ENCODE data around the gene SLC2A3.
A peak's percentile ranks its signal among the peaks of the same experiment; 100 is the strongest.
"Not testable (repeated sequence)": the region's sequence is repeated elsewhere in the genome, so short reads cannot be mapped to it uniquely, and the experiment has no call there.

SLC2A3 gene

DNA sequence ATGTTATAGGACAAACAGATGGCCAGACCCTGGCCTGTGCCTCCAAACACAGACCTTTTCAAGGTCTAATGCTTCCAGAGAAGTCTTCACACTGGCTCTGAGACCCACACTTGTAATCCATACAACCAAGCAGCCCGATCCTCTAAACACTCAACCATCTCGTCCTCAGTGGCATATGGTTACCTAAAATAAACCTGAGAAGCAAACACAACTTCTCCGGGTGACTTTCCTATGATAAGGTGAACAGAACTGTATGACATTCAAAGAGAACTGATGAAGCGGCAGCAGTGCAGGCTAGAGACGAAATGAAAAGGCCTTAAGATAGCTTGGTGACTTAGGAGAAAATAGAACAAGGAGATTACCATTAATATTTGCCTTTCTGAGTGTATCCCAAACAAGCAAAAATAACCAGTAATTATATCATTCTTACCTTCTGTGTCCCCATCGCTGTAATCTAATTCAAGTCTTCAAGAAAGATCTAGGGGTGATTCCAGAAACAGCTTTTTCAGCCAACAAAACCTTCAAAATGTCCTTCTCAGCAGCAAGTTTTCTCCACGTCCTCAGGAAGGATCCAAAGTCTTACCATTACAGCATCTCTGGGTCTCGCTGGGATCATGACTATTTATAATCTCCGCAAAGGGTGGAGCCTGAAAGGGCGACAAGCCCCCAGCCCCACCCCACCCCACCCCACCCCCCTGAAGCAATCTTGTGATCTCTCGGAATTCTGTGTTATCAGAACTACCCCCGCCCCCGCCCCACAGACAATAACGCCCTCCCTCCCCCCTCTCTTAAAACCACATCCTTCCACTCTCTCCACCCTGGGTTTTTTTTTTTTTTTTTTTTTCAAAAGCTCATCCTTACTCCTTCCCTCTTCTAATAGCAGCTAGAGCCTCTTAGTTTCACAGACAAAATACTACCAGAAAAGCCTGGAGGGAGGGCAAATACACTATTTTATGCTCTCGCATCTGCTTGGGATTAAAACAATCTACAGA, at the start of gene SLC2A3:
SLC2A3 (minus strand) TSS at position 598 of the 992 bp plus-strand sequence; CDS start at position 445, 153 bp downstream.
- peak; percentile 90 to 94 for DNase-seq

DNA sequence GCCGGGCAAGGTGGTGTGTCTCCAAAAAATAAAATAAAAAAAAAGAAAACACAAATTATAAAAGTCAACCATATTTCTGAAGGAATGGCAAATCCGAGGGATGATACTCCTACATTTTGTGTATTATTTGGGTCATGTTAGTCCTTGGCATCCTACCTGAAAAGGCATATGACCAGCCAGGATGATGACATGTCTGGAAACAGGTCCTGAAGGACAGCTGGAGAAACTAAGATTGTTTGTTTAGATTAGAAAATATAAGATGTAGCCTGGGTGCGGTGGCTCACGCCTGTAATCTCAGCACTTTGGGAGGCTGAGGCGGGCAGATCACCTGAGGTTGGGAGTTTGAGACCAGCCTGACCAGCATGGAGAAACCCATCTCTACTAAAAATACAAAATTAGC, 48.9 kb upstream of the SLC2A3 start:
- DNase-seq, result no peak

DNA sequence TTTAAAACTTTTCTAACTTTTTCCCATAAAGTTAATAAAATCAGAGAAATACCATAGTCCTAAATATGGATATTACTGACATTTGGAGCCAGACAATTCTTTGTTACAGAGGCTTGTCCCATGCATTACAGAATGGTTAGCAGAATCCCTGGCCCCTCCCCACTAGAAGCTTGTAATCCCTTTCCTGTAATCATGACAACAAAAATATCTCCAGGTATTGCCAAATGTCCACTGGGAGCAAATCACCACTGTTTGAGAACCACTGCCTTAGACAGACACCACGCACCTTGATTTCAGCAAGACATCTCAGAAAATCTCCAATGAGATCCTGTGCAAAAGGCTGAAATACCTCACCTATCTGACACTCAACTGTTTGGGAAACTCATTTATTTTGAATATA, 47.5 kb upstream of the SLC2A3 start:
- not testable (repeated sequence) for DNase-seq

DNA sequence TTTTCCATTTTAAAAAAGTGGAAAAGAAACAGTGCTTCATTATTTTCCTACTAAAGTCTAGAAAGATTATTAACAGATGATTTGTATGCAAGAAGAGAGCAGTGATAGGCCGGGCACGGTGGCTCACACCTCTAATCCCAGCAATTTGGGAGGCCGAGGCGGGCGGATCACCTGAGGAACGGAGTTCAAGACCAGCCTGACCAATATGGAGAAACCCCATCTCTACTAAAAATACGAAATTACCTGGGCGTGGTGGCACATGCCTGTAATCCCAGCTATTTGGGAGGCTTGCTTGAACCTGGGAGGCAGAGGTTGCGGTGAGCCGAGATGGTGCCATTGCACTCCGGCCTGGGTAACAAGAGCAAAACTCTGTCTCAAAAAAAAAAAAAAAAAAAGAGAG, 47.0 kb upstream of the SLC2A3 start:
- DNase-seq, result not testable (repeated sequence)

DNA sequence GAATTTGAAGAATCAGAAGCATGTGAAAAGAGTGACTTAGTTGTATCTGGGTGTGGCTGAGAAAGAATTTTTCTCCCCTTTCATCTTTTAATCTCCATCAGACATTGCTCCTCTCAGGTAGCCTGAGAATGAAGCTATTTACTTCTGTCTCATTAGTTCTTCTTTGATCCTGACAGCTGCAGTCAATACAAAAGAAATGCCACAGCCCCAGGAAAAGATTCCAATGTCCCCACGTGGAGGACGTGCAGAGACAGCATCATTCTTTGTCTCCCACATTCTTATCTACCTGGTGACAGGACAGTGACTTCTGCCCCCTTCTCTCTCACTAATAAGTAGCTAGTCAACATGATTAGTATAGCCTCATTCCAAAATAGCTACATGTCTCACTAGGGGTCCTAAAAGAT, 46.3 kb upstream of the SLC2A3 start:
- not testable (repeated sequence) for DNase-seq

DNA sequence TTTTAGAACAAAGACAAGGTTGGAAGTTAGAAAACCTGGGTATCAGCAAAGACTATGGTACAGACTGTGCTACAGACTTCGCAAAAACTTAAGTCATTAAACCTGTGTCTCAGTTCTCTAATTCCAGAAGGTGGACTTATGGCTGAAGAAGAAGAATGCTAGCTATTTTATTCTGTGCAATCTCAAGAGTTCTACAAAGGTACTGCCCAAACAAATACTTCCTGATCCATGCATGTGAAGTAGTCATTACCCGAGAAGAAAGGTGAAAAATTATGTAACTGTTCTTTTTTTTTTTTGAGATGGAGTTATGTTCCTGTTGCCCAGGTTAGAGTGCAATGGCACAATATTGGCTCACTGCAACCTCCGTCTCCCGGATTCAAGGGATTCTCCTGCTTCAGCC, 45.5 kb upstream of the SLC2A3 start:
- no peak for DNase-seq

DNA sequence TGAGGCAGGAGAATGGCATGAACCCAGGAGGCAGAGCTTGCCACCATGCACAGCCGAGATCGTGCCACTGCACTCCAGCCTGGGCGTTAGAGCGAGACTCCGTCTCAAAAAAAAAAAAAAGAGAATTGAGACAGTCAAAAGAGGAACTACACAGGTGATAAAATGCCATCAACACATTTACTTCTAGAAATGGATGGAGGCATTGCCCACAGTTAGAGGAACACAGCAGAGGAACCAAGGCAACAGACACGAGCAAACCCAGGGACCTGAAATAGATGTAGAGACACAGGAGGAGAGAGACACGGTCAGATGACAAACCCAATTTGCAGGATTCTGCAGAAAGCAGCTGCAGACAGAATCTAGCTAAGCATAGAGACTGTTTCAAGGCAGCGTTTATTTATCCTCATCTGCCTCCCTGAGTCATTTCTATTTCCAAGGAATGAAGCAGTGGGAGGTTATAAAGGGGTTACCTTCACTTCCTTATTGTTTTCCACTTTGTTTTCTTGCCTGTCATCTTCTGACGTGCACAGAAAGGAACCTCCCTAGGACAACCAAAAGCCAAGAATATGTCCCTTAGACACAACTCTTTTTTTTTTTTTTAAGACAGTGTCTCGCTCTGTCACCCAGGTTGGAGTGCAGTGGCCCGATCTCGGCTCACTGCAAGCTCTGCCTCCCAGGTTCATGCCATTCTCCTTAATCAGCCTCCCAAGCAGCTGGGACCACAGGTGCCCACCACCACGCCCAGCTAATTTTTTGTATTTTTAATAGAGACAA, 41.6 kb upstream of the SLC2A3 start:
- peak in 1 of 2 donors; percentile 60 for DNase-seq

DNA sequence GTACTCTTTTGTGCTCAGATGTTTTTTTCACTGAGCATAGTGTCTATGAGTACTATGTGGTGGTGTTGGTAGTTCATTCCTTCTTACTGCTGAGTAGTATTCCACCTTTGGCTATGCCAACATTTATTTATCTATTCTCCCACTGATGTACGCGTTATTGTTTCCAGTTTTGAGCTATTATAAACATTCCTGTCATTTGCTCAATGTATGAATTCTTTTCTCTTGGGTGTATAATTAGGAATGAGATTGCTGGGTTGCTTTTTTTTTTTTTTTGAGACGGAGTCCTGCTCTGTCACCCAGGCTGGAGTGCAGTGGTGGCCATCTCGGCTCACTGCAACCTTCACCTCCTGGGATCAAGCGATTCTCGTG, 37.5 kb upstream of the SLC2A3 start:
- DNase-seq, result no peak

DNA sequence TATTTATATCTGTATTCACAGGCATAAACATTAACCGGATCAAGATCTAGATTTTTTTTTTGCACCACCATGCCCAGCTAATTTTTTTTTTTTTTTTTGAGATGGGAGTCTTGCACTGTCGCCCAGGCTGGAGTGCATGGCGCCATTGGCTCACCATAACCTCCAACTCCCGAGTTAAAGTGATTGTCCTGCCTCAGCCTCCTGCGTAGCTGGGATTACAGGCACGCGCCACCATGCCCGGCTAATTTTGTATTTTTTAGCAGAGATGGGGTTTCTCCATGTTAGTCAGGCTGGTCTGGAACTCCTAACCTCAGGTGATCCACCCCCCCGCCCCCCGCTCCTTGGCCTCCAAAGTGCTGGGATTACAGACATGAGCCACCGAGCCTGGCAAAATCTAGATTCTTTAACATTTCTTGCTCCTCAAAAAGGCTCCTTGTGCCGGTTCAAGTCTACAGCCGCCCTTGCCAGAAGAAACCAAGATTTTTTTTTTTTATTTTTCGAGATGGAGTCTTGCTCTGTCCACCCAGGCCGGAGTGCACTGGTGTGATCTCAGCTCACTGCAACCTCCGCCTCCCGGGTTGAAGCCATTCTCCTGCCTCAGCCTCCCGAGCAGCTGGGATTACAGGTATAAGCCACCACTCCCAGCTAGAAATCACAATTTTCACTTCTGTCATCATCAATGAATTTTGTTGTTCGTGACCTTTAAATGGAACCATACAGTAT, 36.9 kb upstream of the SLC2A3 start:
- DNase-seq, result no peak

DNA sequence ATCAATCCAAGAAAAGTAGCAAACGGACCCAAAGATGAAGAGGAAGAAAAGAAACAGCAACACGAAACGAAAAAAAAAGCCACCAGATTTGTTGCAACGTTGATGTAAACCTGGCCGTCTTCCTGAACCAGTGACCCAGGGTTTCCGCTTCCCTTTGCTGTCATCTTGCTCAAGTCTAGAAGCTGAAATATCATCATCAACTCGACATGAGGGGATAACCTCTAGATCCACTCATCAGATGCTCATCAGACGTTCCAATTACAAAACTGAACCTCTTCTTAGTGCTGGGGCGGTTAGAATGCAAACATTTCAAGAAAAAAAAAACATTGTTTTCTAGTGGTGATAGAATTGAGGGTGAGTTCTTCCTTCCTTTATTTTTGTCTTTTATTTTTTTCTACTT, 36.3 kb upstream of the SLC2A3 start:
- not testable (repeated sequence) for DNase-seq

DNA sequence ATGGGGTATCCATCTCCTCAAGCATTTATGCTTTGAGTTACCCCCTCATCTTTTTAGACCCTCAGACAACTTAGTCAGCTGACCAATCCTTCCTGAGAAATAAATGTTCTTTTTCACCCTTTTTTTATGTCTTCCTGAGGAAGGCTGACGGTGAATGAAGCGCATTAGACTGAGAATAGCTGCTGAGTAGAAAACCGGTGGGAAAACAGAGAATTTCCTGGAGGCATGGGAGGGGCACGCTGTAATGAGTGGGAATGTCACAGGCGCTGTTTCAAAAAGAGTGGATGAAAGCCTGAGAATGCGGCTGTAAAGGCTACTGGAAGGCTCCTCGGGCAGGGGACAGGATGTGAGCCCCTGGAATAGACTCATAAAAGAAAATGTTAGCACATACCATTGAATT, 35.8 kb upstream of the SLC2A3 start:
- not testable (repeated sequence) for DNase-seq

DNA sequence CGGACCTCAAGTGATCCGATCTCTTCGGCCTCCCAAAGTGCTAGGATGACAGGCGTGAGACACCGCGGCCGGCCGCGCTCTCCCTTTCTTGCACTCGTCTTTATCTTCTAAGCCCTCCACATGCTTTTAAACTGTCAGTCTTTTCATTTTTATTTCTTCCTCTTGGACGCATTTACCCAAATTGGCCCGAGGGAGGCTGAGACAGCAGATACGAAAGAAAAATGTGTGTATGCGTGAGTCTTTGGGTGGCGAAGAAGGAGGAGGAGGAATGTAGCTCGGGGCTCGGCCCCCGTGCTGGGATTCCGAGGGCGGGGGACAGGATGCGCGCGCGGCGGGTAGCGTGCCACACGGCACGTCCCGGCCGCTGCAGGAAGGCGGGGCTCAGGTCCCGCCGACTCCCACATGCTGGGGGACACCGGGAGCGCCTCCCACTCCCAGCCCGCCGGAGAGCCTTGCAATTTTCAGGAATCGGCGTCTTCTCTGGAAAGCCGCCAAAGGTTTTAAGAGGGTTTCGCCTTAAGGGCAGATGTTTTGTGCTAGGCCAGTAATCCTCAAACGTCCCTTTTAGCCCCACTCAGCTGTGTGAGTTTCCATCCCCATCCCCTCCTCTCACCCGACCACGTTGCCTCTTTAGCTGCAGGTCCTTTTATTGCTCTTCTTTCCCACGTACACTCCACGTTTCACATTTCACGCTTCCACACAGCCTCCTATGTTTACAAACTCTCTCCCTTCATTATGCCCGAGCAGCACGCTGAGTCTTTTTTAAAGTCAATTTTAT, 34.7 kb upstream of the SLC2A3 start:
- peak; percentile 83 to 85 for DNase-seq

DNA sequence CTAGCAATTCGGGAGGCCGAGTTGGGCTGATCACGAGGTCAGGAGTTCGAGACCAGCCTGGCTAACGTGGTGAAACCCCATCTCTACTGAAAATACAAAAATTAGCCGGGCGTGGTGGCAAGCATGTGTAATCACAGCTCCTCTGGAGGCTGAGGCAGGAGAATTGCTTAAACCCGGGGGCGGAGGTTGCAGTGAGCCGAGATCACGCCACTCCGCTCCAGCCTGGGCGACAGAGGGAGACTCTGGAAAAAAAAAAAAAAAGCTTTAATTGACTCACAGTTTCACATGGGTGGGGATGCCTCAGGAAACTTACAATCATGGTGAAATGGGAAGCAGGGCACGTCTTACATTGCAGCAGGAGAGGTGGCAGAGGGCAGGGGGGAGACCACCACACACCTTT, 30.6 kb upstream of the SLC2A3 start:
- peak in 1 of 2 donors; percentile 55 for DNase-seq

DNA sequence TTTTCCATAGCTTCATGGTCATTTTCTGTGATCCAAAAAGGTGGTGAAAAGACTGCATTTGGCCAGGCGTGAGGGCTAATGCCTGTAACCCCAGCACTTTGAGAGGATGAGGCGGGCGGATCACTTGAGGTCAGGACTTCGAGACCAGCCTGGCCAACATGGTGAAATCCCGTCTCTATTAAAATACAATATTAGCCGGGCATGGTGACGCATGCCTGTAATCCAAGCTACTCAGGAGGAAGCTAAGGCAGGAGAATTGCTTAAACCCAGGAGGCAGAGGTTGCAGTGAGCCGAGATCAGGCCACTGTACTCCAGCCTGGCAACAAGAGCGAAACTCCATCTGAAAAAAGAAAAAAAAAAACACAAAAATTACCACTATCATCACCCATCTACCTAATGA, 28.7 kb upstream of the SLC2A3 start:
- DNase-seq, result not testable (repeated sequence)

DNA sequence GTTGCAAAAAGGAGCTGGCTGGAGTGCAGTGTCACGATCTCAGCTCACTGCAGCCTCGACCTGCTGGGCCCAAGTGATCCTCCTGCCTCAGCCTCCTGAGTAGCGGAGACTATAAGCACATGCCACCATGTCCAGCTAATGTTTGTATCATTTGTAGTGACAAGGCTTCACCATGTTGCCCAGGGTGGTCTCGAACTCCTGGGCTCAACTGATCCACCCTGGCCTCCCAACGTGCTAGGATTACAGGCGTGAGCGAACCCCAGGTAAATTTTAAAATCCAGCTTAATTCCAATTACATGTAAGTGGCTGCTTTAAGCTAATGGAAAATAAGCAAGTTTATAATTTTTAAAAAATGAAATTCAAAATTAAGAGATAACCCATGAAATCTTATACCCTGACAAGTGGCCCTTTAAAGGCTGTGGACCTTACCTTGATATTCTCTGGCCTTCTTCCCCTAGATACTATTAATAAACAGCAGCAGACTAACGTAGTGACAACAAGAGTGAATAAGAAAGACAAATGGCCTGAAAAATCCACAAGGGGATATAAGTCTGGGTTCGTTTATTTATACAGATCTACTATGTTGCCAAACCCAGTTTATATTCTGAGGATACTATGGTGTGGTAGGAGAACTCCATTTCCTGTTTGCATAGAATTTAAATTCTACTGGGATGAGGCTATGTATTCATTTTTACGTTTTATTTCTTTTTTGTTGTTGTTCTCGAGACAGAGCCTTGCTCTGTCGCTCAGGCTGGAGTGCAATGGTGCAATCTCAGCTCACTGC, 25.6 kb upstream of the SLC2A3 start:
- DNase-seq, result no peak

DNA sequence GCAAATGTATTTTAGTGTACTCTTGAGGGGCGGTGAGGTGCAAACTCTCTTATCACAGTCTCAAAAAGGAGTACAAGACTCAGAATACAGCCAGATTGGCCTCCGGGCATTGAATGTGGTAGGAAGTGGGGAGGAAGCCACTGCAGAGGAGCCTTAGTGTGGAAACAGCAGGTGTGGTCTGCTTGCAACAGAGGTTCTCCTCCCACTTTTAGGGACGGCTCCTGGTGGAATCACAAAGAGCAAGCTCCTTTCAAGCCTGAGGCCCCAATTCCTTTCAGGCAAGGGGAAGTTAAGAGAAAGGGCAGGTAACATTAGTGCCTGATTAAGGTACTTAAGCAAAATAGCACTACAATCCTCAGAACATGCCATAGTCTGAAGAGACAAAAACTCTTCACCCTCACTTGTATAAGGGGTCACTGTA, 23.7 kb upstream of the SLC2A3 start:
- DNase-seq, result peak; percentile 41 to 62

DNA sequence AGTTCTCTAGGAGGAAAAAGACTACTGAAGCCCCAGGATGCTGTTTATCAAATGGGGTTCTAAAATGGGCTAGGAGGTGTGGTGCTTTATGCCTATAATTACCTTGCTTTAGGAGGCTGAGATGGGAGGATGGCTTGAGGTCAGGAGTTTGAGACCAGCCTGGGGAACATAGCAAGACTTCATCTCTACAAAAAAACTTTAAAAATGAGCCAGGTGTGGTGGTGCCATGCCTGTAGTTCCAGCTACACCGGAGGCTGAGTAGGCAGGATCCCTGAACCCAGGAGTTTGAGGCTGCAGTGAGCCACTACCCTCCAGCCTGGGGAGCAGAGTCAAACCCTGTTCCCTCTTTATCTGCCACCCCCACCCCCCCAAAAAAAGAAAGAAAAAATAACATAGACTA, 23.3 kb upstream of the SLC2A3 start:
- no peak for DNase-seq

DNA sequence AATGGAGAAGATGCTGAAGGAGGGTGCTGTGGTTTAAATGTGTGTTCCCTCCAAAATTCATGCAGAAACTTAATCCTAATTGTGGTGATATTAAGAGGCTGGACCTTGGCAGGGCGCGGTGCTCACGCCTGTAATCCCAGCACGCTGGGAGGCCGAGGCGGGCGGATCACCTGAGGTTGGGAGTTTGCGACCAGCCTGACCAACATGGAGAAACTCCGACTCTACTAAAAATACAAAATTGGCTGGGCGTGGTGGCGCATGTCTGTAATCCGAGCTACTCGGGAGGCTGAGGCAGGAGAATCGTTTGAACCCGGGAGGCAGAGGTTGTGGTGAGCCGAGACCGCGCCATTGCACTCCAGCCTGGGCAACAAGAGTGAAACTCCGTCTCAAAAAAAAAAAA, 18.9 kb upstream of the SLC2A3 start:
- not testable (repeated sequence) for DNase-seq

DNA sequence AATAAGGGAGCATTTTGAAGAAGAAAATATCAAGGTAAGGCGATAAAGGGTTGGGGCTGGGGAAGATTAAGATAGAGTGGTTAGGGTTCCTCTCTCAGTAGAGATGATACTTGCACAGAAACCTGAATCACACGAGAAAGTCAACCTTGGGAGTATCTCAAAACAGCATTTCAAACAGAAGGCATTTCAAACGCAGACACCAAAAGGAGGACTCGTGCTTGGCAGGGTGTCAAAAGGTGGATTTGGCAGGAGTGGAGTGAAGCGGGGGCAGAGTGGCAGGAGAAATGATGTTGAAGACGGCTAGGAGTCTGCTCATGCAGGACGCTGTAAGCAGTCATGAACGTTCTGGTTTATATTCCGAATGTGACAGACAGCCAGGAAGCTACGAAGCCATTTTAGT, 18.4 kb upstream of the SLC2A3 start:
- not testable (repeated sequence) for DNase-seq

DNA sequence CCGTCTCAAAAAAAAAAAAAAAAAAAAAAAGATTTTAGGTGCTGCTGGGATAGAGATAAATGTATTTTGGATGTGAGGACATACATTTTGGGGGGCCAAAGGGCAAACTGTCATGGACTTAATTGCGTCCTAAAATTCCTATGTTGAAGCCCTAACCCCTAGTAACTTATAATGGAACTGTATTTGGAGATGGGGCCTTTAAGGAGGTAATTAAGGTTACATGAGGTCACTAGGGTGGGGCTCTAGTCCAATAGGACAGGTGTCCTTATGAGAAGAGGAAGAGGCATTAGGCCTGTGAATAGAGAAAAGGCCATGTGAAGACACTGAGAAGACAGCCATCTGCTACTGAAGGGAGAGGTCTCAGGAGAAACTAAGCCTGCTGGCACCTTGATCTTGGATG, 17.9 kb upstream of the SLC2A3 start:
- not testable (repeated sequence) for DNase-seq

DNA sequence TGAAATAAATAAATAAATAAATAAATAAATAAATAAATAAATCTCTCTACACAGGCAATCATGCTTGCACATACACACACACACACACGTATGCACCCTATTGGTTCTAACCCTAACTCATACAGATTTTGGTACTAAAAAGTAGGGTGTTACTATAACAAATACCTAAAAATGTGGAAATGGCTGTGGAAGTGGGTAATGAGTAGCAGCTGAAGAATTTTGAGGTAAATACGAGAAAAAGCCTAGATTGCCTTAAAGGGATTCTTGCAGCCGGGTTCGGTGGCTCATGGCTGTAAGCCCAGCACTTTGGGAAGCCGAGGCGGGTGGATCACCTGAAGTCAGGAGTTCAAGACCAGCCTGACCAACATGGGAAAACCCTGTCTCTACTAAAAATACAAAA, 15.7 kb upstream of the SLC2A3 start:
- no peak for DNase-seq
